ENCODE measurements around the gene ANKRD18B.
A peak's percentile ranks its signal among the peaks of the same experiment; 100 is the strongest.
"Not testable (repeated sequence)": the region's sequence is repeated elsewhere in the genome, so short reads cannot be mapped to it uniquely, and the experiment has no call there.

ANKRD18B gene

DNA sequence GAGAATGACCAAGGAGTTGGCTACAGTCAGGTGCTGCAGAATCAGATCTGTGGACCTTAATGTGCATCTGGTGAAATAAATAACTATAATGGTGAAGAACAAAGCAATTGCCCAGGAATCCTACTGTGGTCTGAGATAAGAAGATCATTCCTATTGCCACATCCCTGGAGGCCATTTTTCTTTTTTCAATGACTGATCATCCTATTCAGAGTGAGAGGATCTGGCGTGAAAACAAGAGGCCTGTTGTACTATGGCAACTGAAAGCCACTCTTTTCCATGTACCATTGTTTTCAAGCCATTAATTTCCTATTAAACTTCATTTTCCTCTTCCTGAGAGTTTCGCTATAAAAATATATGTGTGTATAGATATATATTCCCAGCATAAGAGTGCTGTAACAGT lies 11.5 kb upstream of the ANKRD18B start:
- H3K36me3 ChIP-seq (ENCODE audit: control insufficient read depth, insufficient read depth, low read length); H3K9ac ChIP-seq (ENCODE audit: low read length); H3K4me3 ChIP-seq (ENCODE audit: low read length); H3K27ac ChIP-seq (ENCODE audit: low read depth, low read length); H3K27me3 ChIP-seq (ENCODE audit: control insufficient read depth, insufficient read depth, low read length); H3K4me1 ChIP-seq (ENCODE audit: control insufficient read depth, insufficient read depth, low read length): not testable (repeated sequence)

DNA sequence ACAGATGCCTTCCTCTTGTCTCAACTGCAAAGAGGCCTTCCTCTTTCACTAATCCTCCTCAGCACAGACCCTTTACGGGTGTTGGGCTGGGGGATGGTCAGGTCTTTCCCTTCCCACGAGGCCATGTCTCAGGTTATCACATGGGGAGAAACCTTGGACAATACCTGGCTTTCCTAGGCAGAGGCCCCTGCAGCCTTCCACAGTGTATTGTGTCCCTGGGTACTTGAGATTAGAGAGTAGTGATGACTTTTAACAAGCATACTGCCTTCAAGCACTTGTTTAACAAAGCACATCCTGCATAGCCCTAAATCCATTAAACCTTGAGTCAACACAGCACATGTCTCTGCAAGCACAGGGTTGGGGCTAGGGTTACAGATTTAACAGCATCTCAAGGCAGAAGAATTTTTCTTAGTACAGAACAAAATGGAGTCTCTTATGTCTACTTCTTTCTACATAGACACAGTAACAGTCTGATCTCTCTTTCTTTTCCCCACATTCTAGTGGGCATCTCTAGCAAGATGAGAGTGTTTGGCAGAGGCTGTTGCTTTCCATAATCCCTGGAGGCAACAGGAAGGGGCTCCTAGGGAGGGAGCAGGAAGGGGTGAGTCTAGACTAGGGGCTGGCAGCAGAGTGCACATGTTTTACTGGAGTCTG lies 8.6 kb upstream of the ANKRD18B start:
- not testable (repeated sequence) for H3K4me3 ChIP-seq (ENCODE audit: low read length); H3K4me1 ChIP-seq (ENCODE audit: control insufficient read depth, insufficient read depth, low read length); H3K27me3 ChIP-seq (ENCODE audit: control insufficient read depth, insufficient read depth, low read length); H3K9ac ChIP-seq (ENCODE audit: low read length); H3K27ac ChIP-seq (ENCODE audit: low read depth, low read length); H3K36me3 ChIP-seq (ENCODE audit: control insufficient read depth, insufficient read depth, low read length)

DNA sequence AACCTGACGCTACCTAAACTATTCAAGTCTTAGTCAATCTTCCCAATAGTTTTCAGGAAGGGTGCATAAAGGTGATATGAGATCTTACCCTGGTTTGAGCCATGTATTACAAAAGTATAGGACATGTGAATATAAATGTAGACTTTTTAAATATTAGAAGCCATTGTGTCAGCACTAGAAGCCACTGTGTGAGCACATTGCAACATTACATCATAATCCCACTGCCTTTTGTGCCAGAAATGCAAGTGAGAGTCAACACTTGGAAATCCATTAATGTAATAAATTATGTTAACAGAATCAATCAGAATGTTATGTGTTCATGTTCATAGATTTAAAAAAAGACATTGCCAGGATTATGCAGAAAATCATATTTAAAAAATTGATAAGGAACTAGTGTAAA lies 7.7 kb upstream of the ANKRD18B start:
- H3K27ac ChIP-seq (ENCODE audit: low read depth, low read length); H3K36me3 ChIP-seq (ENCODE audit: control insufficient read depth, insufficient read depth, low read length); H3K9ac ChIP-seq (ENCODE audit: low read length); H3K4me3 ChIP-seq (ENCODE audit: low read length); H3K4me1 ChIP-seq (ENCODE audit: control insufficient read depth, insufficient read depth, low read length); H3K27me3 ChIP-seq (ENCODE audit: control insufficient read depth, insufficient read depth, low read length): not testable (repeated sequence)

DNA sequence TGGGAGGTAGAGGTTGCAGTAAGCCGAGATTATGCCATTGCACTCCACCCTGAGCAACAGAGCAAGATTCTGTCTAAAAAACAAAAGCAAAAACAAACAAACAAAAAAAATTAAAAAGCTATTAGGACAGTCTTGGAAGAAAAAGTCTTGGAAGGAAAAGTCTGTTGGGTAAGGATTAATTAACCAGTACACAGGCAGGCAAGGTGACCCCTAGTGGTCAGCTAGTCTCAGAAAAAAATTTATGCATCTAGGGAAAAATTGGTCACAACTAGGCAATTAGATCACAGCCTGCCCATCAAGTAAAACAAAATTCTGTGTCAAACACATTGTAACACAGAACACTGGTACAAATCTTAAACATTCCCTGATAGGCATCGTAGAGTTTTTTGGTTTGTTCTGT lies 6.7 kb upstream of the ANKRD18B start:
- Histone ChIP-seq H3K4me1 (ENCODE audit: control insufficient read depth, insufficient read depth, low read length) (no peaks in the 10 kb centered on the region), H3K27ac (ENCODE audit: low read depth, low read length) (no peak overlapping the region), H3K9ac (ENCODE audit: low read length) (no peak overlapping the region), H3K4me3 (ENCODE audit: low read length) (no peak overlapping the region), H3K36me3 (ENCODE audit: control insufficient read depth, insufficient read depth, low read length) (no peaks in the 10 kb centered on the region), H3K27me3 (ENCODE audit: control insufficient read depth, insufficient read depth, low read length) (no peaks in the 10 kb centered on the region)

DNA sequence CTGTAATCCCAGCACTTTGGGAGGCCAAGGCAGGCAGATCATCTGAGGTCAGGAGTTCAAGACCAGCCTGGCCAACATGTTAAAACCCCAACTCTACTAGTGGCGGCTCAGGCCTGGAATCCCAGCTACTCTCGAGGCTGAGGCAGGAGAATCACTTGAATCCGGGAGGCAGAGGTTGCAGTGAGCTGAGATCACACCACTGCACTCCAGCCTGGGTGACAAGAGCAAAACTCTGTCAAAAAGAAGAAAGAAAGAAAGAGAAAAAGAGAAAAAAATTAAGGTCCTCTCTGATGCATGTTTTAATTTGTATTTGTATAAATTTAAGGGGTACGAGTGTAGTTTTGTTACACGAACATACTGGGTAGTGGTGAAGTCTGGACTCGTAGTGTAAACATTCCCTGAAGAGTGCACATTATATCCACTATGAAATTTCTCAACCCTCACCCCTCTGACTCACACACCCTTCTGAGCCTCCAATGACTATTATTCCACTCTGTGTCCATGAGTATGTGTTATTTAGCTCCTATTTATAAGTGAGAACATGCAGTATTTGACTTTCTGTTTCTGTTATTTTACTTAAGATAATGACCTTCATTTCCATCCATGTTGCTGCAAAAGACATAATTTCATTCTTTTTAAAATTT lies 6.0 kb upstream of the ANKRD18B start:
- H3K36me3 ChIP-seq (ENCODE audit: control insufficient read depth, insufficient read depth, low read length); H3K9ac ChIP-seq (ENCODE audit: low read length); H3K4me1 ChIP-seq (ENCODE audit: control insufficient read depth, insufficient read depth, low read length); H3K4me3 ChIP-seq (ENCODE audit: low read length); H3K27me3 ChIP-seq (ENCODE audit: control insufficient read depth, insufficient read depth, low read length); H3K27ac ChIP-seq (ENCODE audit: low read depth, low read length): not testable (repeated sequence)

DNA sequence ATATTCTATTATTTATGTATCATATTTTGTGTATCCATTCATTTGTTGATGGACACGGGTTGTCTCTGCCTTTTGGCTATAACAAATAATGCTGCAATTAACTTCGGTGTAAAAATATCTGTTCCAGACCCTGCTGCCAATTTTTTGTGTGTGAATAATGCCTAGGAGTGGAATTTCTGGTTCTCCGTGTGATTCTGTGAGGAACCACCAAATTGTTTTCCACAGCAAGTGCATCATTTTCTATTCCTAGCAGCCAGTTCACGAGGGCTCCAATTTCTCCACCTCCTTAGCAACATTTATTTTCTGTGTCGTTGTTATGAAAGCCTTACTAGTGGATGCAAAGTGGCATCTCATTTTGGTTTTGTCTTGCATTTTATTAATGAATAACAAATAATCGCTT lies 2.2 kb upstream of the ANKRD18B start:
- not testable (repeated sequence) for H3K4me3 ChIP-seq (ENCODE audit: low read length); H3K27me3 ChIP-seq (ENCODE audit: control insufficient read depth, insufficient read depth, low read length); H3K4me1 ChIP-seq (ENCODE audit: control insufficient read depth, insufficient read depth, low read length); H3K9ac ChIP-seq (ENCODE audit: low read length); H3K36me3 ChIP-seq (ENCODE audit: control insufficient read depth, insufficient read depth, low read length); H3K27ac ChIP-seq (ENCODE audit: low read depth, low read length)

DNA sequence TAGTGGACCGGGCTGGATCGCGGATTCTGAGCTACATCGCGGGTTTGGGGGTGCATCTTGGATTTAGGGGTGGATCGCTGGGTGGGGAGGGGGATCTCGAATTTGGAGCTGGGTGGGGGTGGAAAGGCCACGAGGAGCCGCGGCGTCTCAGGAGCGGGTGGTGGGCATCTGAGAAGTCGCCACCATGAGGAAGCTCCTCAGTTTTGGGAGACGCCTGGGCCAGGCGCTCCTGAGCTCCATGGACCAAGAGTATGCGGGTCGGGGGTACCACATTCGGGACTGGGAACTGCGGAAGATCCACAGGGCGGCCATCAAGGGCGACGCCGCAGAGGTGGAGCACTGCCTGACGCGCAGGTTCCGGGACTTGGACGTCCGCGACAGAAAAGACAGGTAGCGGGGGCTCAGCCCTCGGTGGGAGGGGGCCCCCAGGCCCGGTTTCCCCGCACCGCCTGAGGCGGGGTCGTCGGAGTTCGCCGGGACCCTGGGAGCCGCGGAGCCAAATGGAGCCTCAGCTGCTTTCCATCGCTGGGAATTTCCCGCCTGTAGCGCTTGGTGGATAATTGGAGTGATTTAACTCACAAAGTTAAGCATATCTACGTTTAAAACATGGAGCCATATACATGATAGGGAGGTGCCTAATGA lies 376 bp downstream of the ANKRD18B start:
- Histone ChIP-seq H3K4me1 (ENCODE audit: control insufficient read depth, insufficient read depth, low read length) (no peaks in the 10 kb centered on the region), H3K4me3 (ENCODE audit: low read length) (peak overlapping the region; percentile 51), H3K9ac (ENCODE audit: low read length) (no peak overlapping the region), H3K27me3 (ENCODE audit: control insufficient read depth, insufficient read depth, low read length) (peaks cover 7% of the 10 kb centered on the region), H3K36me3 (ENCODE audit: control insufficient read depth, insufficient read depth, low read length) (no peaks in the 10 kb centered on the region), H3K27ac (ENCODE audit: low read depth, low read length) (no peak overlapping the region)

DNA sequence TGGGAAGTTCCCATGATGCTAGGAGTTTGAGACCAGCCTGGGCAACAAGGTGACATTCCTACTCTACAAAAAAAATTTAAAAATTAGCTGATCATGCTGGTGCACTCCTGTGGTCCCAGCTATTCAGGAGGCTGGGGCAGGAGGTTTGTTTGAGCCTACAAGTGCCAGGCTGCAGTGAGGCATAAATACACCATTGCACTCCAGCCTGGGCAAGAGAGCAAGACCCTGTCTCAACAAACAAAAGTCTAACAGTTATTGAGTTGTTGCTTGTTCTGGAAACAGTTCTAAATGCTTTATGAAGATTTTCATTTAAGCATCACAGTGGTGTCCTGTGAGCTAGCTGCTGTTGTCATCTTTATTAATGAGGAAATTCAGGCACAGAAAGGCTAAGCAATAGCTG lies 4.0 kb downstream of the ANKRD18B start:
- not testable (repeated sequence) for H3K9ac ChIP-seq (ENCODE audit: low read length); H3K27me3 ChIP-seq (ENCODE audit: control insufficient read depth, insufficient read depth, low read length); H3K27ac ChIP-seq (ENCODE audit: low read depth, low read length)

DNA sequence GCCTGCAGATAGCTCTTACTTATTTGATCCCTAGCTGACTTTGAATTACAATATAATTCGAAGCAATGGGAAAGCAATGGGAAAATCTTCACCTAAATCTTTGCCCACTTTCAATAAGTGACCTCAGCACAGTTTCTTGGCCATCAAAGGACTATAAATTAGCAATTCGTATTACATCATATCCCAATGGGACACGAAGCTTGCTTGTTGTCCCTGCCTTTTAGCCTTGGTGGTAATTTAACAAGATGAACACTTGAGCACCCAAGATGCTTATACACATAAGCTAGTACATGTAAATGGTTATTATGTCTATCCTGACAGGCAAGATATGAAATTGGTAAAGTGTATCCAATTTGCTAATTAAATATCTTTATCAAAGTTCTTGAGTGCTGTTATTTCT lies 9.9 kb downstream of the ANKRD18B start:
- H3K4me3 ChIP-seq (ENCODE audit: low read length); H3K4me1 ChIP-seq (ENCODE audit: control insufficient read depth, insufficient read depth, low read length); H3K27ac ChIP-seq (ENCODE audit: low read depth, low read length); H3K36me3 ChIP-seq (ENCODE audit: control insufficient read depth, insufficient read depth, low read length); H3K9ac ChIP-seq (ENCODE audit: low read length); H3K27me3 ChIP-seq (ENCODE audit: control insufficient read depth, insufficient read depth, low read length): not testable (repeated sequence)

More for the DNA sequence above, 4.0 kb downstream of the ANKRD18B start:
- not testable (repeated sequence) for H3K4me3 ChIP-seq (ENCODE audit: low read length); H3K4me1 ChIP-seq (ENCODE audit: control insufficient read depth, insufficient read depth, low read length); H3K36me3 ChIP-seq (ENCODE audit: control insufficient read depth, insufficient read depth, low read length)

DNA sequence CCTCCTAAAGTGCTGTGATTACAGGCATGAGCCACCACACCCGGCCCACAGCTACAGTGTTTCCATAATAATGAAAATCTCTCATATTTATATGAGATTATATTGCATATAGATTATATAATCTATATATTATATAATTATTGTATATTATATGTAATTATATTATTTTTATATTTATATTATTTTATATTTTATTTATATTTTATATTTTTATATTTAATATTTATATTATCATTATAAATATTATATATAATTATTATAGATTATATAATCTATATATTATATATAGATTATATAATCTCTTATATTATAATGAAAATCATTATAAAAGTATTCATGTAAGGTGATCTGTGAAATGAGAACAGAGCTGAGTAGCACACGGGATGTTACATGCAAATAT lies 11.5 kb downstream of the ANKRD18B start:
- Histone ChIP-seq H3K27ac (ENCODE audit: low read depth, low read length) (no peak overlapping the region), H3K4me3 (ENCODE audit: low read length) (no peak overlapping the region), H3K27me3 (ENCODE audit: control insufficient read depth, insufficient read depth, low read length) (no peaks in the 10 kb centered on the region), H3K9ac (ENCODE audit: low read length) (no peak overlapping the region), H3K36me3 (ENCODE audit: control insufficient read depth, insufficient read depth, low read length) (no peaks in the 10 kb centered on the region), H3K4me1 (ENCODE audit: control insufficient read depth, insufficient read depth, low read length) (no peaks in the 10 kb centered on the region)

DNA sequence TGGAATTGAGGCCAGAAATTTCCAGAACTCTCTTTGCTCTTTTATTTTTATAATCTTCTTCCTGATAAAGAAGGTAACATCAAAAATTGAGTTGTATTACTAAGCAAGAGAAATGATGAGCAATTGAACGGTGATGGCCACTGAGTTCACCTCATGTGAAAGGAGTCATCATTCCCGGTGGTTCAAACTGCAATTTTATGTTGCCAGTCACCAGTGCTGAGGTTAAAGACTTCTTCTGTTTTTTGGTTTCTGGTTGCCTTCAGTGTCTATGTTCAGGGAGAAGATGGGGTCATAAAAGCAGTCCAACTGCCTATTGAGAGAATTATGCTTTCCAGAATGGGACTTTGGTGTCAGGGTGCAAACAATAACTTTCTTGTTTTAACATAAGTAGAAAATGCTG lies 19.4 kb downstream of the ANKRD18B start:
- not testable (repeated sequence) for H3K4me1 ChIP-seq (ENCODE audit: control insufficient read depth, insufficient read depth, low read length); H3K9ac ChIP-seq (ENCODE audit: low read length); H3K27me3 ChIP-seq (ENCODE audit: control insufficient read depth, insufficient read depth, low read length); H3K4me3 ChIP-seq (ENCODE audit: low read length); H3K36me3 ChIP-seq (ENCODE audit: control insufficient read depth, insufficient read depth, low read length); H3K27ac ChIP-seq (ENCODE audit: low read depth, low read length)

DNA sequence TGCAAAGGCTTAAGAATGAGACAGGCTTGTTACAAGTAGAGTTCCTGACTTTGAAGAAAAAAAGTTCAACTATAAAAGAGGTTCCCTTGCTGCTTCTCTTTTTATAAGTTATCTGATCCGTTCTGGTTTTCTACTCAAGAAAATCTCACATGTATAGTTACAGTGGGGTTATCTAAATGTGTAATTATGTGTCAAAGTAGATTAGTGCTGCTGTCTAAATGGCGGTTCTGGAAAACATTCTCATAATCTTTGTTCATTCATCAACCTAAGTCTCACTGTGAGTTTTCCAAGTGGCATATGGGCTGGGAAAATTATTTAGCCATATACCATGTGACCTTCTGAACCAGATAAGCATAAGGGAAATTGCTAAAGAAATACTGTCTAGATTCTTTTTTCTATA lies 21.7 kb downstream of the ANKRD18B start:
- H3K36me3 ChIP-seq (ENCODE audit: control insufficient read depth, insufficient read depth, low read length); H3K4me1 ChIP-seq (ENCODE audit: control insufficient read depth, insufficient read depth, low read length); H3K9ac ChIP-seq (ENCODE audit: low read length); H3K27me3 ChIP-seq (ENCODE audit: control insufficient read depth, insufficient read depth, low read length); H3K27ac ChIP-seq (ENCODE audit: low read depth, low read length); H3K4me3 ChIP-seq (ENCODE audit: low read length): not testable (repeated sequence)

DNA sequence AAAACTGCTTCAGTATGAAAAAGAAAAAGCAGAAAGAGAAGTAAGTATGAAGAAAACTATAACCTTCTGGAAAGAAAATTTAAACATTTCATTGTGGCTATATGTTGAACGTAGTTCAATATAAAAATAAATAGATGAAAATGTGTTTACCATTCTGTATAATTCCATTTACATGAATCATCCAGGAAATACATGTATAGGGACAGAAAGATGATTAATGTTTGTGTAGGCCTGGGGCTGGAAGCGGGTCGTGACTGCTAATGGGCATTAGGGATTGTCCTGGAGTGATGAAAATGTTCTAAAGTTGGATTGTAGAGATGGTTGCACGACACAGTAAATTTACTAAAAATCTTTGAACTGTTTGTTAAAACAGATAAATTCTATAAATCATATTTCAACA lies 24.8 kb downstream of the ANKRD18B start:
- not testable (repeated sequence) for H3K27ac ChIP-seq (ENCODE audit: low read depth, low read length); H3K4me1 ChIP-seq (ENCODE audit: control insufficient read depth, insufficient read depth, low read length); H3K36me3 ChIP-seq (ENCODE audit: control insufficient read depth, insufficient read depth, low read length); H3K4me3 ChIP-seq (ENCODE audit: low read length); H3K9ac ChIP-seq (ENCODE audit: low read length); H3K27me3 ChIP-seq (ENCODE audit: control insufficient read depth, insufficient read depth, low read length)
